Upper lobe of right lung (tissue), 1 donor: Measurements from ENCODE around the gene TCTN3. TPM values are rescaled to one million over a fixed set of nuclear protein-coding genes. Genes with fewer than 3 reads are reported as not detected.
"Not testable (repeated sequence)": the region's sequence is repeated elsewhere in the genome, so short reads cannot be mapped to it uniquely, and the experiment has no call there.

ENCODE experiments used
- ATAC-seq: fragments of 200-7000 bp; cut with Tn5 transposase; one replicate; pipeline ENCODE4 v1.9.1; 2020; ENCODE audit warnings: mild to moderate bottlenecking, moderate library complexity
- DNase-seq: peaks from one replicate; pipeline ENCODE4 v3.0.0-alpha.2; 2020
- H3K27ac ChIP-seq: fragments of 200-600 bp; one replicate; pipeline ENCODE4 v1.8.0; 2022
- H3K27me3 ChIP-seq: fragments of 200-600 bp; one replicate; pipeline ENCODE4 v1.8.0; 2022; ENCODE audit warnings: mild to moderate bottlenecking
- H3K36me3 ChIP-seq: fragments of 200-600 bp; one replicate; pipeline ENCODE4 v1.8.0; 2022
- H3K4me1 ChIP-seq: fragments of 200-600 bp; one replicate; pipeline ENCODE4 v1.8.0; 2022
- H3K4me3 ChIP-seq: fragments of 200-600 bp; one replicate; pipeline ENCODE4 v1.8.0; 2022; ENCODE audit warnings: mild to moderate bottlenecking
- H3K9me3 ChIP-seq: fragments of 200-600 bp; one replicate; pipeline ENCODE4 v1.8.0; 2022
- CTCF ChIP-seq: fragments of 200-600 bp; IDR thresholded peaks from one replicate; pipeline ENCODE4 v1.8.0; 2022; ENCODE audit warnings: antibody characterized with exemption
- intact Hi-C: fragments of 100-400 bp; cut with DNase I; formaldehyde crosslinking; loops from one replicate; pipeline ENCODE4 v1.11.0; 2022
- long read RNA-seq: library from polyadenylated mRNA; unstranded; transcript quantifications from one replicate; pipeline ENCODE4 v2.0.0, GENCODE V29; 2021
- total RNA-seq: library from RNA; stranded (reverse); fragmentation: NEBNext Ultra II Directional; extraction: Animal tissue kit (Norgen Biotek cat#: 25700); gene quantifications from one replicate; pipeline ENCODE4 v1.2.1, GENCODE V29; 2021
- donor health status: DM: no; HTN: yes; CAD: no; lungs with severe emphysema.

The TCTN3 gene, protein sequence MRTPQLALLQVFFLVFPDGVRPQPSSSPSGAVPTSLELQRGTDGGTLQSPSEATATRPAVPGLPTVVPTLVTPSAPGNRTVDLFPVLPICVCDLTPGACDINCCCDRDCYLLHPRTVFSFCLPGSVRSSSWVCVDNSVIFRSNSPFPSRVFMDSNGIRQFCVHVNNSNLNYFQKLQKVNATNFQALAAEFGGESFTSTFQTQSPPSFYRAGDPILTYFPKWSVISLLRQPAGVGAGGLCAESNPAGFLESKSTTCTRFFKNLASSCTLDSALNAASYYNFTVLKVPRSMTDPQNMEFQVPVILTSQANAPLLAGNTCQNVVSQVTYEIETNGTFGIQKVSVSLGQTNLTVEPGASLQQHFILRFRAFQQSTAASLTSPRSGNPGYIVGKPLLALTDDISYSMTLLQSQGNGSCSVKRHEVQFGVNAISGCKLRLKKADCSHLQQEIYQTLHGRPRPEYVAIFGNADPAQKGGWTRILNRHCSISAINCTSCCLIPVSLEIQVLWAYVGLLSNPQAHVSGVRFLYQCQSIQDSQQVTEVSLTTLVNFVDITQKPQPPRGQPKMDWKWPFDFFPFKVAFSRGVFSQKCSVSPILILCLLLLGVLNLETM
- total RNA-seq: 29.0 TPM
- long read RNA-seq, transcript TCTN3-207 (14 exons, 2,739 nt): major isoform, 34 of 39 reads
- long read RNA-seq, partial matches to known transcripts: 2 of 39 reads
- long read RNA-seq, other reads (novel, unspliced or antisense): 3 of 39 reads

DNA sequence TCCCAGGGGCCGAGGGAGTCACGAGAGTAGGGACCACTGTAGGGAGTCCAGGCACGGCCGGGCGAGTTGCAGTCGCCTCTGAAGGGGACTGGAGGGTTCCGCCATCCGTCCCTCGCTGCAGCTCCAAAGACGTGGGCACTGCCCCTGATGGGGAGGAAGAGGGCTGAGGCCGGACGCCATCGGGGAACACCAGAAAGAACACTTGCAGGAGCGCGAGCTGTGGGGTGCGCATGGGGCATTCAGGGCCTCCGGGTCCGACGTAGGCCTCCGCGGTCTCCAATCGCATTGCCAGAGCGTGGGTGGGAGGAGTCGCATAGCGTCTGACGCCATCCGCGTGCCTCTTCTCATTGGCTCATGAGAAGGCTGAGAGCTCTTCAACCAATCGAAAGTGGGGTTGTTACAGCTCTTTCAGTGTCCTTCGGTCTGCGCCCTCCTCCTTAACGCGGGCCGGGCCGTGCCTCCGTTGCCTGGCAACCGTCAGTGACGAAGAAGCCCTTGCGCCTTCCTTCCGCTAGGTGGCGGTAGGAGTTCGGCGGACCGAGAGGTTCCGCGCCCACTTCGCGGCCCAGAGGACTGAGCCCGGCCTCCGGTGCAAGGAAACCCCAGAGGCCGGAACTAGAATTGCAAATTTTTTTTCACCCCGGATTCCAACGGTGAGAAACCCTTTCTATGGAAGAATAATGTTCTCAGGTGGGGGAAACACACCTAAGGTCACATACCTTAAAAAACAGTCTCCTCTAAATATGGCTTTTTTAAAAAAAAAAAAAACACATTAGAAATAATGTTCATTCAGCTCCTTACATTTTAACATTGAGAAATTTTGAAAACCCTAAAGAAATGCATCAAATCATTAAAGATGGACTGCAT is at the start of gene TCTN3:
TCTN3 (minus strand) TSS at position 260 of the 867 bp plus-strand sequence; CDS start at position 232, 28 bp downstream.
- peak; percentile 96 for DNase-seq
- H3K27ac ChIP-seq: peak within 1 kb of the TSS; percentile 82
- H3K4me1 ChIP-seq: peaks cover 19% of the 10 kb centered on the region
- peaks cover 20% of the 10 kb centered on the region for H3K36me3 ChIP-seq
- H3K9me3 ChIP-seq: no peaks in the 10 kb centered on the region
- ATAC-seq: peak; percentile 99
- no peaks in the 10 kb centered on the region for H3K27me3 ChIP-seq
- H3K4me3 ChIP-seq: peak within 1 kb of the TSS; percentile 79
- intact Hi-C loops: loop anchor here (10.0 kb wide), 1 partner anchor 151 kb away; no protein-coding TSS in a partner anchor
- peak; percentile 98 for TF ChIP-seq CTCF

DNA sequence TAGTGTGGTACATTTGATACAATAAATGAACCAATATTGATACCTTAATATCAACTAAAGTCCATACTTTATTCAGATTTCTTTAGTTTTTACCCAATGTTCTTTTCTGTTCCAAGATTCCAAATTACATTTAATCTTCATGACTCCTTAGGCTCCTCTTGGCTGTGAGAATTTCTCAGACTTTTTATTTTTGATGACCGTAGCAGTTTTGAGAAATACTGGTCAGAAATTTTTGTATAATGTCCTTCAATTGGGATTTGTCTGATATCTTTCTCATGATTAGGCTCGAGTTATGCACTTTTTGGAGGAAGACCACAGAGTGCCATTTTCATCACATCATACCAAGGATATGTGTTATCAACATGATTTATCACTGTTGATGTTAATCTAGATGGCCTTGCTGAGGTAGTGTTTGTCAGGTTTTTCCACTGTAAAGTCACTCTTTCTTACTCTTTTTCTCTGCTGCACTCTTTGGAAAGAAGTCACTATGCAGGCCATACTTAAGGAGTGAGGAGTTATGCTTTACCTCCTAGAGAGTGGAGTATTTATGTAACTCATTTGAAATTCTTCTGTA is 49.3 kb upstream of the TCTN3 start:
- no peak overlapping the region for H3K4me3 ChIP-seq
- H3K4me1 ChIP-seq: peaks cover 17% of the 10 kb centered on the region
- ATAC-seq (no peak), DNase-seq (no peak)
- H3K27me3 ChIP-seq: no peaks in the 10 kb centered on the region
- H3K36me3 ChIP-seq: no peaks in the 10 kb centered on the region
- no peaks in the 10 kb centered on the region for H3K9me3 ChIP-seq
- peak overlapping the region; percentile 64 for H3K27ac ChIP-seq
- intact Hi-C loops: no loop called here
- TF ChIP-seq CTCF: no peak

GRCh38 chr10:95742485-95742884 is 48.8 kb upstream of the TCTN3 start:
- intact Hi-C loops: no loop called here
- Histone ChIP-seq H3K27me3 (no peaks in the 10 kb centered on the region), H3K27ac (peak overlapping the region; percentile 64), H3K36me3 (no peaks in the 10 kb centered on the region), H3K4me3 (no peak overlapping the region), H3K9me3 (no peaks in the 10 kb centered on the region), H3K4me1 (peaks cover 17% of the 10 kb centered on the region)
- no peak for TF ChIP-seq CTCF
- no peak for DNase-seq
- ATAC-seq: no peak

DNA sequence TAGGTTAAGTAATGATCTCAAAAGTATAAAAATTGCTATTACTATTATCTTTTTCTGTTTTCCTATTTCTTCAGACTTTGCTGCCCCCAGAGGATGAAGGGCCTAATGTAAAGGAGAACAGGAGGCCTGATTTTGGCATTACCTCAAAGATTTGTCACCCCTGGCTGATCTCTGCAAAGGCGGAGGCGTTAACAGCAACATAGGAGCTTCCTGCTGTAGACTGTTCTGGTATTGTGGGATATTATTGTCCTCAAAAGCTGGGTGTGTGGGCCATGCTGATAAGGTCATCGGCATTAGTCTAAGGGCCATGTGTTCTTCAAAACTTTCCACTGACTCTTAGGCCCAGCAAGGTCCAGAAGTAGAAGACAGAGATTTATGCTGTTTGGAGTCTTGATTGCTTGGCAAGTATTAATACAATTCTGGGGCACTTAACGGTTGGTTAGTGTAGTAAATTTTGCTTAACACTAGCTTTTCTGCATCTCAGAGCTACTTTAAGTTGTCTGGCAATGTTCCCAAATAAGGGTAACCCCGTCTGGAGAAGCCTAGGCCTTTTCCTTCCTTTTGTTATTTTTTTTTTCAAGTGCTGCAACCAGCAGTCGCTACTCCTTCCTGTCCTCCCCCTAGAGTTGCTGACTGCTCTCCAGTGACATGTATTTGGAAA is 48.2 kb upstream of the TCTN3 start:
- DNase-seq (no peak), ATAC-seq (peak; percentile 90)
- Histone ChIP-seq H3K27ac (peak overlapping the region; percentile 64), H3K9me3 (no peaks in the 10 kb centered on the region), H3K4me3 (no peak overlapping the region), H3K36me3 (no peaks in the 10 kb centered on the region), H3K27me3 (no peaks in the 10 kb centered on the region), H3K4me1 (peaks cover 17% of the 10 kb centered on the region)
- peak; percentile 29 for TF ChIP-seq CTCF
- intact Hi-C loops: no loop called here

DNA sequence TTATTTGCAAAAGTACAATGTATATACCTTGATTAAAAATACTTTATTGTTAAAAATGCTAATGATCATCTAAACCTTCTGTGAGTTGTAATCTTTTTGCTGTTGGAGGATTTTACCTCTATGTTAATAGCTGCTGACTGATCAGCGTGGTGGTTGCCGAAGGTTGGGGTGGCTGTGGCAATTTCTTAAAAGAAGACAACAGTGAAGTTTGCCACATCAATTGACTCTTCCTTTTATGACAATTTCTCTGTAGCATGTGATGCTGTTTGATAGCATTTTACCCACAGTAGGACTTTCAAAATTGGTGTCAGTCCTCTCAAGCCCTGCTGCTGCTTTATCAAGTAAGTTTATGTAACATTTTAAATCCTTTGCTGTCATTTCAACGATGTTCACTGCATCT is 45.3 kb upstream of the TCTN3 start:
- no peaks in the 10 kb centered on the region for H3K9me3 ChIP-seq
- no peak overlapping the region for H3K27ac ChIP-seq
- TF ChIP-seq CTCF: no peak
- H3K4me1 ChIP-seq: peaks cover 17% of the 10 kb centered on the region
- DNase-seq (no peak), ATAC-seq (no peak)
- intact Hi-C loops: no loop called here
- H3K4me3 ChIP-seq: no peak overlapping the region
- no peaks in the 10 kb centered on the region for H3K27me3 ChIP-seq
- no peaks in the 10 kb centered on the region for H3K36me3 ChIP-seq

DNA sequence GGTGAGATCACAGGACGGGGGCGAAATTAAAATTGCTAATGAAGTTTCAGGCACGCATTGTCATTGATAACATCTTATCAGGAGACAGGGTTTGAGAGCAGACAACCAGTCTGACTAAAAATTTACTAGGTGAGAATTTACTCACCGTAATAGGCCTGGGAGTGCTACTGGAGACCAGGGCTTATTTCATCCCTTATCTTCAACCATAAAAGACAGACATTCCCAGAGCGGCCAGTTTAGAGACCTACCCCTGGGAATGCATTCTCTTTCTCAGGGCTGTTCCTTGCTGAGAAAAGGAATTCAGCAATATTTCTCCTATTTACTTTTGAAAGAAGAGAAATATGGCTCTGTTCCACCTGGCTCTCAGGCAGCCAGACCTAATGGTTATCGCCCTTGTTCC is 39.2 kb upstream of the TCTN3 start:
- H3K4me1 ChIP-seq, ATAC-seq, H3K27me3 ChIP-seq, H3K9me3 ChIP-seq, intact Hi-C loops, DNase-seq, H3K27ac ChIP-seq, H3K4me3 ChIP-seq, H3K36me3 ChIP-seq: not testable (repeated sequence)
